Esophagus squamous epithelium (tissue), 4 donors: ENCODE data around the gene PADI6.

ENCODE experiments used
- CTCF ChIP-seq, 6 experiments: fragments of 450-650 bp in 4 of 6; fragments of 200-600 bp in 2 of 6; sonication (generic) in 2 of 6; IDR thresholded peaks; one replicate each; pipeline ENCODE4 v1.5.1; 2016 to 2019; ENCODE audit warnings: antibody characterized with exemption in 6 of 6, mild to moderate bottlenecking in 4 of 6, moderate library complexity in 4 of 6
- POLR2A ChIP-seq, 4 donors: fragments of 450-650 bp; IDR thresholded peaks; one replicate each; pipeline ENCODE4 v1.6.1; 2017; ENCODE audit warnings: antibody characterized with exemption in 4 of 4, mild to moderate bottlenecking in 4 of 4, moderate library complexity in 3 of 4

- TF ChIP-seq POLR2A (IDR thresholded peaks at IDR 0.05) (no peak), CTCF (IDR thresholded peaks at IDR 0.05) (no peak)
These were observed 70.0 kb downstream of the PADI6 start for GRCh38 chr1:17441993-17442357.
